Measurements from ENCODE around the gene PDE6H.

Gene PDE6H

GRCh38 chr12:14976658-14977057, 3.8 kb downstream of the PDE6H start:
- no peak for DNase-seq

GRCh38 chr12:14979468-14979867, 6.6 kb downstream of the PDE6H start:
- no peak for DNase-seq

GRCh38 chr12:14981049-14981448, 8.2 kb downstream of the PDE6H start:
- DNase-seq = peak; percentile 35

- peak; percentile 74 for DNase-seq
Observed at GRCh38 chr12:14982562-14982961, 9.7 kb downstream of the PDE6H start.

GRCh38 chr12:14982991-14983390, 10.1 kb downstream of the PDE6H start:
- DNase-seq = peak; percentile 8

GRCh38 chr12:14984036-14984435, 11.2 kb downstream of the PDE6H start:
- DNase-seq = no peak

- no peak for DNase-seq
Observed at GRCh38 chr12:14984766-14985285, 12.0 kb downstream of the PDE6H start.

GRCh38 chr12:14986449-14986848, 13.6 kb downstream of the PDE6H start:
- no peak for DNase-seq

- DNase-seq = no peak
Observed at GRCh38 chr12:14988035-14988434, 15.2 kb downstream of the PDE6H start.

GRCh38 chr12:14989790-14990189, 16.9 kb downstream of the PDE6H start:
- no peak for DNase-seq

GRCh38 chr12:14991069-14991468, 18.2 kb downstream of the PDE6H start:
- no peak for DNase-seq

GRCh38 chr12:14992673-14993072, 19.8 kb downstream of the PDE6H start:
- DNase-seq = no peak

GRCh38 chr12:14993117-14993516, 20.3 kb downstream of the PDE6H start:
- no peak for DNase-seq

- no peak for DNase-seq
Observed at GRCh38 chr12:14993537-14994266, 20.9 kb downstream of the PDE6H start.

- no peak for DNase-seq
Observed at GRCh38 chr12:14994610-14995009, 21.8 kb downstream of the PDE6H start.

- DNase-seq = no peak
Observed at GRCh38 chr12:14995583-14996425, 23.0 kb downstream of the PDE6H start.

- DNase-seq = no peak
Observed at GRCh38 chr12:14997998-14998397, 25.2 kb downstream of the PDE6H start.

- no peak for DNase-seq
Observed at GRCh38 chr12:14999021-14999694, 26.3 kb downstream of the PDE6H start.

- DNase-seq = no peak
Observed at GRCh38 chr12:14999695-15000365, 27.0 kb downstream of the PDE6H start.

GRCh38 chr12:15000575-15000974, 27.7 kb downstream of the PDE6H start:
- no peak for DNase-seq

- DNase-seq = no peak
Observed at GRCh38 chr12:15001733-15002382, 29.0 kb downstream of the PDE6H start.

- no peak for DNase-seq
Observed at GRCh38 chr12:15004421-15004820, 31.6 kb downstream of the PDE6H start.

Measured in GF-D8 (cell line).